Stimulated activated CD8-positive, alpha-beta memory T cell treated with anti-CD3 and anti-CD28 coated beads, Interleukin-2, amount 100 ng/mL, for 48 hours (primary cell): ENCODE measurements around the gene ME3.
"Not testable (repeated sequence)": the region's sequence is repeated elsewhere in the genome, so short reads cannot be mapped to it uniquely, and the experiment has no call there.

Source experiments
- DNase-seq, 2 donors: peaks; one replicate each; pipeline ENCODE4 v3.0.0-alpha.2; 2020; ENCODE audit warnings: low read depth in 2 of 2

The ME3 gene

DNA sequence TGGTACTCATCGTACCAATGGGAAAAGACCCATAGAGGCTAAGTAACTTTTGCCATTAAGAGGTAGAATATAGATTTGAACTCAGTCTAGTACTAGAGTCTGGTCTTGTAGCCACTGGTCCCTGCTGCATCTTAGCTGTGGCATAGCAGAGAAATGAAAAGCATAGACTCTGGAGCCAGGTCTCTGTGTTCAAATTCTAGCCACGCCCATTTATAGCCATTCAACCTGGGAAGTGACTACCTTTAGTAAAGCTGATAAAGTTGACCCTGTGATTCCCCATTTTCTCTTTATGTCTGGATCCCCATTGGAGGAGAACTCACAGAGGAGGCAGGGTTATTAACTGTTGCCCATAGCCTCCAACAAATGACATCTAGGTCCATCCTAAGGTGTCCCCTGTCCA, 113.6 kb downstream of the ME3 start:
- no peak for DNase-seq

DNA sequence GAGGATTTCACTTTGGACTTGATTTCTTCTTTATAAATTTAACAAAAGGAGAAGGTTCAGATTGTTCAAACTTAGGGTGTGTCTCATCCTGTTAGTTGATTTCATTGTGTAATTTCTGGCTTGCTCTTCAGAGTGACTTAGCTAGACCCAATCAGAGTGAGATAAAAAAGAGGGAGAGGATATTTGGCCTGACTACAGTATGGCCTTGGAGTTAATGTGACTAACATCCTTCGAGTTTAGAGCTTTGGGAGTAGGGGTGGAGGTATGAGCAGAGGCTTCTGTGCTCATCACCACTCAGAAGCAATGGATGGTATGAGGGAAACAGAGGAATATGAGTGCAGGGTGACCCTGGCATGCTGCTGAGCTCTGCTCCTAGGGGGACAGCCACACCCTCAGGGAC, 114.2 kb downstream of the ME3 start:
- DNase-seq: no peak

DNA sequence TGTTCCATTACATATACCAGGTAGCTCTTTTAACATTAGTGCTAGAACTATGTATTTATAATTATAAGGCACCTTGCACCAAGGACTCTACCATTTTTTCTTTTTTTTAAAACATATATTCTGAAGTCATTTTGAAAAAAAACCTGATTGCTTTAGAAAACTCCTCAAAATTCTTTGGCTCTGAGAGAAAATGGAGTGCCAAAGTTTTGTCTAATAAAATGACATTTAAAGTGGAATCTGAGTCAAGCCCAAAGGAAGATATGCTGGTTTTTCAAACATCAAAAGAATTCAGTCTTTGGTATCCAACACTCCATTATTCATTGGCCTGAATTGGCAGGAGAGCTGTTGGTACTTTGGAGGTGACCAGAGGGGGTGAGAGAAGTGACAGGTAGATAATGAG, 116.5 kb downstream of the ME3 start:
- DNase-seq: no peak

DNA sequence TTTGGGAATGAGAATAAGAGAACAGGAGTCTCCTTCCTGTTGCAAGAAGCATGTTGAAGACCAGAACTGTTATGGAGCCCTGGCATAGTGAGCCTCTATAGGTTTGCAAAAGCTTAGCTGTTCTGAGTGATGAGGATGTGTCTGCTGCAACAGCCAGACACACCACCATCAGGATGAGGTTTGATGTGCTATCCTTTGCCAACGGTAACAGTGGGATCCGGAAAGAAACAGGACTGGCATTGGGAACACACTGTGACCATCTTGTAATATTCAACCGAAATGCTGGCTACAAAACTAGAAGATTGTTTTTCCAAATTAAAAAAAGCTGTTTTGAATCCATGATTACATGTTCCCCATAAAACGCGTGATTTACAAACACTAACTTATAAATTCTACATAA, 117.0 kb downstream of the ME3 start:
- DNase-seq: no peak

DNA sequence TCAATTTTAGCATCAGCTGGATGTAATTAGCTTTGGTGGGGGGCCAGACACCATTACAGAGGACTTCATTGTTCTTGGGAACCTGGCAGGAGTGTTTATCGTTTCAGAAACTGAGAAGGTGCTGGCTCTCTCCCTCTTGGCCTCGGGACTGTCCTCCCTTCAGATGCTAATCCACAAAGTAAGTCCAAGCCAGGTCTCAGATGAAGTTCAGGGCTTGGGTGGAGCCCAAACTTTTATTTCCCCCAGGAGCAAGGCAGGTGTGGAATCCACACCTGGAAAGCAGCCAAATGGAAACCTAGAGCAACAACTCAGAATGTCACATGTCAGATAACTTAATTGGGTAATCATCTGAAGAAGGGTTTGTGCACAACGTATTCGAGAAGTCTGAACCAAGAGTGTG, 119.2 kb downstream of the ME3 start:
- no peak for DNase-seq

DNA sequence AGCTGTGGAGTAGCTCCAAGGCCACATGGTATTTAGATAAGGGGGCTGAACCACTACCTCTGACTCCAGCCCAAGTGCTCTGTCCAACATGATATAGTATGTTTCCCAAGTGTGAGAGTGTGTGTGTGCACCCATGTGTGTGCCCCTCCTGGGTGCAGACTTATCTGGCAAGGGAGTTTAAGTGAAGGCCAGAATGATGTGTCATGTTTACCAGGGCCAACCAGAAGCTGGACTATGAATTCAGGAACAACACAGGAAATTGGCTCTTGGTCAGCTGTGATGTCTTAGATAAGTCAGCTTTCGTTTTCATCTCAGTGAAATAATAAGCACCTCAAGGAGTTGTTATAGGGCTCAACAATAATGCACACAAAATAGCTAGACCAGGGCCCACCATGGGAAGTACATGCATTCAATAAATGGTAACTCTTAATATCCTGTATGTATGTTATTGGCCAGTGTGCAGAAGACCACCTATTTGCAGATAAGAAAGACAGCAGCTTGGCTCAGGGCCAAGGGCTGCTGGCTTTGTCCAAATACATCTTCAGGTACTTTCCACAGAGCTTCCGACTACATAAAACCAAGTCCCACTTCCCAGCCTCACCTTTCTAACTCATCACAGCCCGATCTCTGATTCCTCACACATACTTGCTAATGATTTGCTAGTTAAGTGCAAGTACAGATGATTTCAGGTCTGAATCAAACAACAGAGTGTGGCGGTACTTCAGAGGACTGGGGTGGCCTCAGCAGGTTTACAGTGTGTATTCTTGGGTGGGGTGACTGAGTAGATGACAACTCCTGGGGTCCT, 120.9 kb downstream of the ME3 start:
- no peak for DNase-seq

DNA sequence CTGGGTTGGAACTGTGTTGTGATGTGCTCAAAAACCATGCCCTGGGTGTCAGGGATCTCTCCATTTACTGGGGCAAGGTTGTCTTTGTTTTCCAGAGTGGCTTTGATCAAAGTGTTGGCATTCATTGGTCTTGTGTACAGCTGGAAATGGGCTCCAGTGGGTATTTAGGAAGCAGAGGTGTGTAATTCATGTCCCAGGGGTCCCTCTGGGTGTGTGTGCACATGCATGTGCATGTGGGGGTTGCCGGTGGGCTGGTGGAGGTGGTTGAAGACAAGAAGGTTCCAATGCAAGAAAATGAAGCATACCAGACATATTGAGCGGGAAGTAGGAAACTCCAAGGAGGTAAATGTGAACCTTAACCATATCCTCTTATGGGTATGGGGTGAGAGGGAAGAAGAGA, 121.7 kb downstream of the ME3 start:
- no peak for DNase-seq

DNA sequence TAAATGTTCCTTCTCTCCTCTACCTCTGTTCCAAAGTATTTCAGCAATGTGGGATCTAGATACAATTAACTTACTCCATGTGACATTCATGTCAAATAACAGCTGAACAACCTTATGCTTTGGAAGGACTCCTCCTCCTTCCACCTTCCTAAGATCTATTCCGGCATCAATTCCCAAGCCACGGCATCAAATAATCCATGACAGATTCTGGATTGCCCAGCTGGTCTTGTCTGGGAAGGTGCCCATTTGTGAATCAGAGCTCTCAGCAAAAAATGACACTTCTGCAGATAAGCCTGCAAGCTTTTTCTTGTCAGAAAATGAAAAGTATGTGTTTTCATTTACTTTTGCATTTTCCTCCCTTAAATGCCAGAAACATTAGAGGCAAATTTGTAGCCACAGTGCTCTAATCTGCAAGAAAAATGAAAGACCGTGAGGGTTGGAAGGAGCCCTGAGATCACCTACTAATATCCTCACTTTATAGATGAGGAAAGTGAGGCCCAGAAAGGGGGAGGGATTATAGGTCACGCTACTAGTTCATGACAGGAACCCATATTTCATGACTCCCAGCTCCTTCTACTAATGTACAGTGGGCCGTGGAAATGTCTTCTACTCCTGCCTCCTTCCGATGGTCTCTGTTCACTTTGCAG, 124.0 kb downstream of the ME3 start:
- DNase-seq: no peak

DNA sequence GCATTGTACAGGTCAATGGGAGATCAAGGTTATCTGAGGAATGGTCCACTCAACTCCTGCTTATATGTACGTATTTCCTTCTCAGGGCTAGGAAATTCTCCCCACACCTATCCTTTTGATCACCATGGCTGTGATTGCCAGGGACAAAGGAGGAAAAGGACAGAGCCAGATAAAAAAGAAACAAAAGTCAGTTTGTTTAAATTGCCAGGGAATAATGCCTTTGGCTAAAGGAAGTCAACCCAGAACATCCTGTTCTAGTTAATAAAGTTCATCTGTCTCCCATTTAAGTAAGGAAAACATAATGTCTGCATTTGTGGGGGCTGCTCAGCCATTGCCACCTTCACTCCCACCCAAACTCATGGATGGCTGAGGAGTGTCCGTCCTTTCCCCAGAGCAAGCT, 124.7 kb downstream of the ME3 start:
- DNase-seq: no peak

DNA sequence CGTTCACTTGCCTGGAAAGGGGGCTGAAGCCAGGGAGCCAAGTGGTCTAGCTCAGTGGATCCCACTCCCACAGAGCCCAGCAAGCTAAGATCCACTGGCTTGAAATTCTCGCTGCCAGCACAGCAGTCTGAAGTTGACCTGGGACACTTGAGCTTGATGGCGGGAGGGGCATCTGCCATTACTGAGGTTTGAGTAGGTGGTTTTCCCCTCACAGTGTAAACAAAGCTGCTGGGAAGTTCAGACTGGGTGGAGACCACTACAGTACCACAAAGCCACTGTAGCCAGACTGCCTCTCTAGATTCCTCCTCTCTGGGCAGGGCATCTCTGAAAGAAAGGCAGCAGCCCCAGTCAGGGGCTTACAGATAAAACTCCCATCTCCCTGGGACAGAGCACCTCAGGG, 131.1 kb downstream of the ME3 start:
- DNase-seq: not testable (repeated sequence)

DNA sequence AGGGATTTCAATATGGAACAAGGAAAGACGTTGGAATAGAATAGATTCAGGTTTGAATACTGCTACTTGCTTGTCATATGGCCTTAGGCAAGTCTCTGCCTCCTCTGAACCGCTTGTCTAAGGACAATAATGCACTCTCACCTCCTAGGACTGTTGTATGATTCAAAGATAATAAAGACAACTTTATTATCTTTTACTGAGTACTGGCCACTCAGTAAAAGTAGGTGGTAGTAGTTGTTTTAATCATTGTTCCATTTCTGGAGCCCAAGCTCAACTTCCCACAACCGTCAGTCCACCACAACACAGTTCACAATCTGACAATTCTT, 134.2 kb downstream of the ME3 start:
- no peak for DNase-seq

DNA sequence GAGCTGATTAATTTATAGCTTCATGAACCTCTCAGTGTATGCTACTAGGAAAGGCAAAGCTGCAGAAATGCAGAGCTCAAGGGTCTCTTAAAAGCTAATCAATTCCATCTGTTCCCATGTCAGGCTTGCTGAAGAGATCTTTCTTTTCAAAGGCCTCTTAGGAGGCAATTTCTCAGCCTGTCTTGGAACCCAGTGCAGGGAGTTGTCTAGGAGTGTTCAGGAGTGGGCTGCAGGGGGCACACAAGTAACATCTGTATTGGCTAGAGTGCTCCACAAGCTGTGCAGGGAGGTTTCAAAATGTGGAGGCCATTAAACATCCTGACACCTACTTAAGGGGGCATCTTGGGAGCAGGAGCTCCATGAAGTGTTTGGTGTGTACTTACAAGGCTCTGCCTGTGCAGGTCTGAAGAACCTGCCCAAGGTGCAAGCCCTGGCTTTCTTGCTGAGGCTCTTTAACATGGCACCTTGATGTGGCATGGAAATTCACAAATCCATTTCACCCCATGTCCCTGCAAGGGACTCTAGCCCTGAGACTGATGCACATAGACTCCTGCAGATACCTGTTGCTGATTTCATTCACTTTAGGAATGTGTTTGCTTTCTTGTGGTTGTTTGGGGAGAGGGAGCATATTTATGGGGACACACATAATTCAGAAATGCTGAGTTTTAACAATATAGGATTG, 134.7 kb downstream of the ME3 start:
- DNase-seq: no peak

DNA sequence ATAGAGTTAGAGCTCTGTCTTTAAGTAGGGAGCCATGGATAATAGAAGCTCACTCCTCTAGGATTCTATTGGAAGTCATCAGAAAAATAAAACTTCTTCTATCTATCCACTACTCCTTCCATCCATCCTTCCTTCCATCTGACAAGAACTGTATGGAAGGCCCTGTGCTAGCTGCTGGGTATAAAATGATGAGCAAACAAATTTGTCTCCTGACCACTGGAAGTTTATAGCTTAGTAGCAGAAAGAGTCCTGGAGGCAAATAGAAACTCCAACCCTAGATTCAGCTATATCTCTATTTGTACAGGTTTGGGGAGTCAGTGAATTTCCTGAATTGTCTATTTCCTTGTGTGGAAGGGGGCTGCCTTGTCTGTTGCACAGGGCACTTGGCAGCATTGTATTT, 136.6 kb downstream of the ME3 start:
- no peak for DNase-seq

DNA sequence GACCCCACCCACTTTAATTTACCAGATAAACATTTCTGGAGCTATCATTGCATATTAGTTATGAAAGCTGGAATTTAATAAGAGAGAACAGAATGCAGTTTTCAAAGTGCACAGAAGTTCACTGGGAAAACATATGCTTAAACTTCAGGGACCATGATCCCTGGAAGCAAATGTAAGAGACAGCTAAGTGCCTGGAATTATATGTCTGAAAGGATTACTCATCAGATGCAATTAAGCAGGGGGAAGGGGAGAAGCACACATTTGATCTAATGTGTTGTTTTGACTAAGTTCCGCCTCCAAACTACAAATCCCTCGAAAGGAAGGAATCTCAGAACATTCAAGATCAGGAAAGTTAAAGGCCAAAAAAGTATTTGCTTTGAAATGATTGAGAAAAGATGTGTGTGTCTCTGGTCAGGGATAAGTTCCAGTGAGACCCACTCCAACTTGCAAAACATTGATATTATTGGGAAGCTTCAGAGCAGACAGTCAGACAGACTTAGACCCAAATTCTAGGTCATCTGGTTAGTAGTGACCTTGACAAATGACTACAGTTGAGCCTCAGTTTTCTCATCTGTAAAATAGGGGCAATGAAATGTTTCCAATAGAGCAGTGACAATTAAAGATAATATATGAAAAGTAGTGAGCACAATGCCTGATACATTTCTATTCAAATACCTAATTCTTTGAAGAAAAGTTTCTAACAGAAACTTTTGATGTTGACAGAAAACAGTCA, 147.6 kb downstream of the ME3 start:
- DNase-seq: no peak

DNA sequence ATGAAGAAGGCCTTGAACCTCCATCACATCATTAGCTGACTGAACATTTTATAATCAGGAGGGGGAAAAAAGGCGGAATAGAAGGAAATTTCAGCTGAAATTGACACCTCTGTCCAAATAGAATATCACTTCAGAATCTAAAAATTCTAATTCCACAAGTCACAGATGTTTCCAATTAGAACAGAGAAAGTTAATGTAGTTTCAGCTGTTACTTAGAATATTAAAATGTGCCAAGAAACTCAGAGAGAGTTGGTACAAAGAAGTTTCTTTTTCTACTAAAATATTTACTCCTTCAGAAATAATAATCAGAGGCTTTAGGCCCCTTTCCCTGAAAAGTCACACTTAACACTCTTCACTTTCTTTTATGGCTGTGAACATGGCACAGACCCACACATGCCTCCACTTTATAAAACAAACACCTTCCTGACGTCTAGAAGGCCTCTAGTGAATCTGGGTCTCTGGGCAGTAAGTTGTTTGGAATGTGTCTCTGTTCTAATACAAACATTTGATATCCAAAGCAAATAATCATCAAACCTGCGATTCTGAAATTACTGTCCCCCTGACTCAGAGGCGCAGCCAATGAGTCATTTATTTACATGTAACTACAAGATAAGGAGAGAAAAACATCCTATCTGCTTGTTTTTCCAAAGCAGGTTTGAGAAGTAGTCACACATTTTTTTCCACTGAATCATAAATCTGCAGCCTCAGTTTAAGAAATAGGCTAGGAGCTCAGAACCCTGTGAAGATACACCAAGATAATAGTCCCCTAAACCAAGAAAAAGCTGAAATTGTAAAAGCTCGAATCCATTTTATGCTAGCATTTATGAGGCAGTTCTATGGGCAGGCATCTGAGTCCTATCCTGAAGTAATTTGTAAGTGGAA, 148.4 kb downstream of the ME3 start:
- DNase-seq: no peak

DNA sequence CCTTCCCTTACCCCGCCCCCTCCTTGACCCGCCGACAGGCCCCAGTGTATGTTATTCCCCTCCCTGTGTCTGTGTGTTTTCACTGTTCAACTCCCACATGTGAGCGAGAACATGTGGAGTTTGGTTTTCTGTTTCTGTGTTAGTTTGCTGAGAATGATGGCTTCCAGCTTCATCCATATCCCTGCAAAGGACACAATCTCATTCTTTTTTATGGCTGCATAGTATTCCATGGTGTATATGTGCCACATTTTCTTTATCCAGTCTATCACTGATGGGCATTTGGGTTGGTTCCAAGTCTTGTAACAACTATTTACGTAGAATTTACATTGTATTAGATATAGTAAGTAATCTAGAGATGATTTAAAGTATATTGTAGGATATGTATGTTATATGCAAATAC, 149.9 kb downstream of the ME3 start:
- DNase-seq: not testable (repeated sequence)

DNA sequence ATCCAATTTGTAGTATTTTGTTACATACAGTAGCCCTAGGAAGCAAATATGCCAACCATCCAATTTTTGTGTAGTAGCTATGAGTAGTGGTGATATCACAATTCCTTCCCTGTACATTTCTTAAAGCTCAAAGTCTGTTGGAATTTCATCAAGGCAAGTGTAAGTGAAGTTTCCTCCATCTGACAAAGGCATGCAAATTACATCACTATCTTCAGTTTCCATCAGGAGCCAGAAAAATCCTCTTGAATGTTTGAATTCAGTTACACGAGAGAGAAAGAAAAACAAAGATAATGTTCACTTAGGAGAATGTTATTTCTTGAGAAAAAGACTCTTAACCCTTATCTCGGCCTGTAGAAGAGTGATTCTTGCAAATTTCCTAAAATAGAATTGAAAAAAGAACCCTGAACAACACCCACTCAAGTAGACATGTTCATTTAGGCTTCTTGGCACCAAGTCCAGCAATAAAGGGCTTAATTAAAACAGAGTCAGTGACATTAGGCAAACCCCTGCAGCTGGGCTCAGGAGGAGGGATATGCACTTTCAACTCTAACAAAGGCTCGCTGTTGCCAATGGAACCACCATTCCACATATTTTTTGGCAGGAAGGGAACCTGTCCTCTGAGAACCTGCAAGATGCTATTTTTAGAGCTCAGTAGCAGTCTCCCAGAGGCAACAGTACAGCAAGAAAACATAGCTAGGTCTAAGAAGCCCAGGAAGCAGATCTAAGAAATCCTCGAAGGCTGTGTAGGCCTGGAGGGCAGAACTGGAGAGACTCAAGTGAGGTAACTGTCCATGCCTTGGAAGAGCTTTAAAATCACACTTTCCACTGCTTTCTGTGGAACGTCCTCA, 153.1 kb downstream of the ME3 start:
- no peak for DNase-seq

DNA sequence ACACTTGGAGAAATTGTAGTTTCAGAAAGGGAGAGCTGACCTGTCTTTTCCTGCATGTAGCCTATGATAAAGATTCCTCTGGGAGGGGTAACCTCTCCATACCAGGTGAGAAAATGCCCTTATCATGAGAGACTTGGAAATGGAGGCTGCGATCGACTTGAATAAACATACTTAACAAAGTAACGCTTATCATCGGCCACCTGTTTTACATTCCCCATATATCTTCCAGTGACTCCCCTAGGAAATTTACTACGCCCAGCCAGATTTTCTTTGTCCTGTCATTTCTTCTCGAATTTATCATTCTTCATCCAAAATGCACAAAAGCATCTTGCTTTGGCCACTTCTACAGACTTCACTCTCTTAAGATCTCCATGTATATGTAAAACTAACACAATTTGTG, 154.2 kb downstream of the ME3 start:
- DNase-seq: no peak

DNA sequence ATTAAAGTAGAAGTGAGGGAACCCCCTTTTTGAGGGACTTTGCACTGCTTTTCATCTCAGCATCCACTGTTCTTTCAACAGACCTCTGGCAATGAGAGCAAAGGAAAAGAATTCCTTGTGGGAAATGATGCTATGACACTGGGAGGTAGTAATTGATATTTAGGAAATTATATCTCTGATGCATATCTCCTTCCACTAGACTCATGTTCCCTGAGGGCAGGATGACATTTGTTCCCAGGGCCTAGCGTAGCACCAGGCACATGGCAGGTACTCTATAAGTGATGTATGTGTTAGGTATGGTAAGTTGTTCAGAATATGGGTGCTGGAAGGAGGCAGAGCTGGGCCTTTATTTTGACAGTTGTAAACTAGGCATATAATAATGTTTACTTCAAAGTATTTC, 154.9 kb downstream of the ME3 start:
- DNase-seq: no peak

DNA sequence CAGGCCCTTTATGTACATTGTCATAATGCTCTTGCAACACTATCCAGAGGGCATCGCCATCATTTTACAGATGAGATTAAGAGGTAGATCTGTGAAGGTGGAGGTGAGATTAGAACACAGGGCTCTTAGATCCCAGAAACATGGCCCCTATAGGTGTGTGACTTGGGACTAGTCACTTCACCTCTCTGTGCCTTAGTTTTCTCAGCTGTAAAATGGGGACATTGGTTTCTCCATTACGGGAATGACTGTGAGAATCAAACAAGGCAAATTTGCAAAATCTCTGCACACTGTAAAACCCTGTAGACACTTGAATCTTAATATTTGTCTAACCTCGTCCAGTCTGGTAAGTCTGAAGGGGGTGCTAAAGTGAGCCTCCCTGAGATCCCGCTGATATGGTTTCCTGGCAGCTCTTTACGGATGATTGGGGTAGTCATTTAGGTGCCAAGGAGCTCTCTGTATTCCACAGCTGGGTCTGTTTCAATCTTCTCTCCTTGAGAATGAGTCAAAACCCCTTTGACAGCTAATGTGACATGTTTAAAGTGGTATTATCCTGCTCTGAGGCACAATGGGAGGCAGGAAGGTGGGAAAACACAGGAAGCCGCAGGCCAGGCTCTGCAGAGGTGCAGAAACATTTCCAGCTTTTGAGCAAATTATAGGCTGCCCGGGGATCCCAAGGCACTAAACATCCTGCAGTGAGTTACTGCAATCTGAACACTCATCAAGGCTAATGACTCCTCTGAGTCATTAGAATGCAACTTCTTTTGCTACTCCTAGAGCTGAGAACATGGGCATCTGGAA, 156.9 kb downstream of the ME3 start:
- no peak for DNase-seq
